GM18861 (cell line): ENCODE measurements around the gene GOLGA8N.

Experiments
- ATAC-seq: cut with Tn5 transposase; IDR thresholded peaks from one replicate; pipeline ENCODE4 v1.9.1; 2021; ENCODE audit not compliant: unreplicated experiment

The GOLGA8N gene

GRCh38 chr15:32649342-32649741, 56.1 kb downstream of the GOLGA8N start:
- no peak for ATAC-seq

GRCh38 chr15:32651229-32651837, 58.1 kb downstream of the GOLGA8N start:
- peak; percentile 86 for ATAC-seq

- ATAC-seq: no peak
Measured at GRCh38 chr15:32652178-32652577, 58.9 kb downstream of the GOLGA8N start.

- ATAC-seq: no peak
Measured at GRCh38 chr15:32656091-32656490, 62.8 kb downstream of the GOLGA8N start.

GRCh38 chr15:32656496-32656895, 63.2 kb downstream of the GOLGA8N start:
- no peak for ATAC-seq
